PC-9 (cell line): Measurements from ENCODE around the gene AIG1.

Source experiments
- CTCF ChIP-seq: fragments of 200-600 bp; sonication (generic); conservative IDR thresholded peaks from 2 replicates; pipeline ENCODE4 v1.6.1; 2017; ENCODE audit warnings: mixed run types, antibody characterized with exemption, mild to moderate bottlenecking, moderate library complexity
- EZH2 ChIP-seq: fragments of 200-600 bp; sonication (generic); IDR thresholded peaks from 2 replicates; pipeline ENCODE4 v1.8.0; 2017; ENCODE audit warnings: antibody characterized with exemption, low read depth

- TF ChIP-seq CTCF: no peak
- TF ChIP-seq EZH2: no peak
These were observed 201.3 kb downstream of the AIG1 start for GRCh38 chr6:143261899-143262436.
